ENCODE data around the gene A4GNT. TPM values are rescaled to one million over a fixed set of nuclear protein-coding genes. Genes with fewer than 3 reads are reported as not detected.

The A4GNT gene
- total RNA-seq, 4 donors from 2014 or later, result 0.46 TPM; not detected in 3

- H3K9me3 ChIP-seq, result no peaks in the 10 kb centered on the region
- TF ChIP-seq CTCF (IDR thresholded peaks at IDR 0.05), result no peak
- TF ChIP-seq EP300 (IDR thresholded peaks at IDR 0.05), result no peak
- TF ChIP-seq POLR2A (IDR thresholded peaks at IDR 0.05), result no peak
- TF ChIP-seq POLR2AphosphoS5 (IDR thresholded peaks at IDR 0.05), result no peak
- peaks cover 0 to 16% (median 0%) of the 10 kb centered on the region in 3 donors for H3K4me1 ChIP-seq
- no peak overlapping the region for H3K4me3 ChIP-seq
- H3K27me3 ChIP-seq, result no peaks in the 10 kb centered on the region
- no peak overlapping the region for H3K27ac ChIP-seq
- H3K36me3 ChIP-seq, result no peaks in the 10 kb centered on the region
- 35 to 56% methylated on average over 2 to 4 of the region's 4 CpGs for WGBS, 2 donors (ENCODE audit: low coverage in 1 of 2)
- ATAC-seq, result no peak
These were observed 12.8 kb downstream of the A4GNT start for GRCh38 chr3:138119423-138119766.

GRCh38 chr3:138118612-138119422 lies 13.4 kb downstream of the A4GNT start:
- Histone ChIP-seq H3K4me1 (peaks cover 0 to 22% (median 0%) of the 10 kb centered on the region in 3 donors), H3K4me3 (no peak overlapping the region), H3K9me3 (no peaks in the 10 kb centered on the region), H3K36me3 (no peaks in the 10 kb centered on the region), H3K27ac (no peak overlapping the region), H3K27me3 (no peaks in the 10 kb centered on the region)
- ATAC-seq, result peak; percentile 49
- no peak for TF ChIP-seq EP300 (IDR thresholded peaks at IDR 0.05)
- peak; percentile 61 to 86 (median 65) for TF ChIP-seq CTCF (IDR thresholded peaks at IDR 0.05)
- WGBS, 2 donors (ENCODE audit: low coverage in 1 of 2), result 32 to 40% methylated on average over 1 to 5 of the region's 8 CpGs

- Histone ChIP-seq H3K27ac (peak within 1 kb of the TSS; percentile 76 to 94 (median 92)), H3K4me1 (peaks cover 0 to 37% (median 0%) of the 10 kb centered on the region in 3 donors), H3K9me3 (no peaks in the 10 kb centered on the region), H3K27me3 (no peaks in the 10 kb centered on the region), H3K36me3 (peaks cover 0 to 9% of the 10 kb centered on the region in 2 donors), H3K4me3 (peak within 1 kb of the TSS; percentile 65 to 73)
- TF ChIP-seq POLR2A (IDR thresholded peaks at IDR 0.05) (peak; percentile 10 to 15), CTCF (IDR thresholded peaks at IDR 0.05) (peak; percentile 47 to 77 (median 68)), EP300 (IDR thresholded peaks at IDR 0.05) (no peak), POLR2AphosphoS5 (IDR thresholded peaks at IDR 0.05) (peak; percentile 45)
- WGBS, 2 donors (ENCODE audit: low coverage in 1 of 2), result 0% methylated on average over 2 of the region's 86 CpGs; no CpG with 5 or more reads in 1 of the 2 donors
- peak; percentile 90 for ATAC-seq
These were observed 16.9 kb downstream of the A4GNT start, which contains the start of gene DZIP1L for GRCh38 chr3:138114988-138115971. Gene DZIP1L, minus strand, starts transcription at chr3:138115608. Its CDS starts 11,637 bp downstream, at chr3:138103971.

- ATAC-seq, result no peak
- Histone ChIP-seq H3K9me3 (no peaks in the 10 kb centered on the region), H3K4me3 (peak overlapping the region; percentile 65 to 73), H3K36me3 (peaks cover 0 to 9% of the 10 kb centered on the region in 2 donors), H3K27me3 (no peaks in the 10 kb centered on the region), H3K27ac (peak overlapping the region; percentile 76 to 94 (median 92)), H3K4me1 (peaks cover 0 to 37% (median 0%) of the 10 kb centered on the region in 3 donors)
- TF ChIP-seq POLR2AphosphoS5 (IDR thresholded peaks at IDR 0.05), result no peak
- no peak for TF ChIP-seq EP300 (IDR thresholded peaks at IDR 0.05)
- no peak for TF ChIP-seq CTCF (IDR thresholded peaks at IDR 0.05)
- no peak for TF ChIP-seq POLR2A (IDR thresholded peaks at IDR 0.05)
- WGBS, 2 donors (ENCODE audit: low coverage in 1 of 2), result 3 to 13% methylated on average over 3 to 5 of the region's 9 CpGs
These were observed 17.7 kb downstream of the A4GNT start for GRCh38 chr3:138114431-138114918.
